ACHN (cell line): ENCODE measurements around the gene TRRAP.

ENCODE experiments used
- DNase-seq: peaks from one replicate; pipeline ENCODE4 v3.0.0-alpha.2; 2015
- in situ Hi-C: cut with HindIII; loops from 2 replicates; pipeline ENCODE4 v1.10.0; 2017; ENCODE audit warnings: low sequenced_read_pairs, low pct_ligation_motif_present, low pct_unique_long_range_greater_than_20kb

TRRAP gene

DNA sequence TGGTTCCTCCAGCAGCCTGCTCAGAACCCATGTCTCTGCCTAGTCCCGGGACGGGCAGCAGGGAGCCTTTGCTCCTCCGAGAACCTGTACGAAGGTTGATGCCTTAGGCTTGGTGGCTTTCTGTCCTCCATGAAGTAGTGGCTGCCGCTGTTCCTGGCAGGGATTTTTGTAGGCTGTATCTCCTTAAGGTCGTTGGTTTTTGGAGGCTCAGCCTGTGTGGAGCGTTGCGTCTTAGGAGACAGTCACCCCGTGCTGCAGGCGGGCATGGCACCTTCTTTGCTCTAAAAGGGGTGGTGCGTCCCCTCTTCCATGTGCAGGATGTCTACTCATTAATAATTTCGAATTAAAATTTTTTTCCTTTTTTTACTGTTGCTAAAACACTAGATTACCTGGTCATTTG, 92.5 kb downstream of the TRRAP start:
- DNase-seq: no peak
- in situ Hi-C loops: no loop called here

DNA sequence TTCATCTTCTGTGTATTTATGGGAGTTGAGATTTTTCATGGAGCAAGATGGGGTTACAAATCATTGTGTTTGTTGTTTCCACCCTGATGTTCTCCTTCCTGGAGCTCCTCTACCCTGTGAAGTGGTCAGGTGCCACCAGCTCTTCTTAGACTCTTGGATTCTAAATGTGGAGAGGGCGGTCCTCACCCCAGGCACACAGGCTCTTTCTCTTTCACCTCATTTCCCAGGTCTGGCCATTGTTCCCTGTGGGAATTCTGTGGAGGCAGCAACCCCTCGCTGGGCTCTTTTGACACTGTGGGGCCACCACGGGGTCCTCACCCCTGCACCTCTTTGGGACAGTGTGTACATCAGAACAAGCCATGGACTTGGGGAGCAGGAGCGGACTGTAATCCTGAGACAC, 95.9 kb downstream of the TRRAP start:
- no peak for DNase-seq
- in situ Hi-C loops: no loop called here

DNA sequence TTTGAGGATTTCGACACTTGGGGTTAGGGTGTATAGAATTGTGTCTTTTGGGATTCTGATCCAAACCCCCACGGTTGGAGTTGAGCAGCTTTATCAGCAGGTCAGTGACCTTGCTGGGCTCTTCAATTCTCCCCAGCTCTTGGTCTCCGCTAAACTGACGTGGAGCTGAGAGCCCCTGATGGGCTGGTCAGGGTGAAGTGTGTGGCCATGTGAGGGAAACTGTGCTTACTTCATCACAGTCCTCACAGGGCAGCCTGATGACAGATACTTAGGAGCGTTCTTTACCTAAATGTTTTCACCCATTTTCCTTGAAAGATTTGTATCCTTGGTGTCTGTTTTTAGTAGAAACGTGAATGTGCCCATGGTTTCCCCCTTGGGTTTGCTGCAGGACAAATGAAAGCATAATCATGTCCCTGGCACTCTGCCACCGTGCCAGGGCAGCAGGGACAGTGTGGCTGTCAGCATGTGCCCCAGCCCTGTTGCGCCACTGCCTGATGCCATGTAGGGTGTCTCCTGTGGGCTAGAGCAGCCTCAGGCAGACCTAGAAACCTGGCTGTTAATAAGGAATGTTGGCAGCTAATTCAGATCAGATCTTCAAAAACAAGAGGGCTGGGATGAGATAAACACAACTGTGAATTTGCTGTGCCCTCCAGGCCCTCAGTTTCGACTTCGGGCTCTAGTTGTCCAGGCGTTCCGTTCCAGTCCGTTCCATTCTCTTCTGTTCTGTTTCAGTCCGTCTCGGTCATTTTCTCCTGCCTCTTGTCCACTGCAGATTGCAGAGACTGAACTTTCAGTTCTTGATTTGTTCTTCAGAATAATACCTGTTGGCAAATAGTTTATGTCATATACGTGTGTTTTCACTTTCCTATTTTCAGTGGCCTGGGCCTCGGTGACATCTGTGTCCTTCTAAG, 96.8 kb downstream of the TRRAP start:
- in situ Hi-C loops: no loop called here
- DNase-seq: no peak

DNA sequence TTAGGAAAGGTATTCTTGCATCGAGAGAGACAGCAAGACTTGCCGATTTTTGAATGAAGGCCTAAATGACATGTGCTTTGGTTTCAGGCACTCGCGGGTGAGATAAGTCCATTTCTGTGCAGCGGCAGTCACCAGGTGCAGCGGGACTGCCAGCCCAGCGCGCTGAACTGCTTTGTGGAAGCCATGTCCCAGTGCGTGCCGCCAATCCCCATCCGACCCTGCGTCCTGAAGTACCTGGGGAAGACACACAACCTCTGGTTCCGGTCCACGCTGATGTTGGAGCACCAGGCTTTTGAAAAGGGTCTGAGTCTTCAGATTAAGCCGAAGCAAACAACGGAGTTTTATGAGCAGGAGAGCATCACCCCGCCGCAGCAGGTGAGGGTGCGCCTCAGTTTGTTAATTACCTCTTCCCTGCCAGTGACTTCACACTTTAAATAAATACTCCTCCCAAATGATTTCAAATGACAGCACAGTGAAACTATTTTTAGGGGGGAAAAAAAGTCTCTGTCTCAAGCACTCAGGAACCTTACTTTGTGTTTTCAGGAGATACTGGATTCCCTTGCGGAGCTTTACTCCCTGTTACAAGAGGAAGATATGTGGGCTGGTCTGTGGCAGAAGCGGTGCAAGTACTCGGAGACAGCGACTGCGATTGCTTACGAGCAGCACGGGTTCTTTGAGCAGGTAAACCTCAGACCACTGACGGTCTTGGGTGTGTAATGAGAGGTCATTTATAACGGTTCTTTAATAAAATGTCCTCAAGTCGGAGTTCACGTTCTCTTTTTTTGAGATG, 98.3 kb downstream of the TRRAP start:
- in situ Hi-C loops: no loop called here

DNA sequence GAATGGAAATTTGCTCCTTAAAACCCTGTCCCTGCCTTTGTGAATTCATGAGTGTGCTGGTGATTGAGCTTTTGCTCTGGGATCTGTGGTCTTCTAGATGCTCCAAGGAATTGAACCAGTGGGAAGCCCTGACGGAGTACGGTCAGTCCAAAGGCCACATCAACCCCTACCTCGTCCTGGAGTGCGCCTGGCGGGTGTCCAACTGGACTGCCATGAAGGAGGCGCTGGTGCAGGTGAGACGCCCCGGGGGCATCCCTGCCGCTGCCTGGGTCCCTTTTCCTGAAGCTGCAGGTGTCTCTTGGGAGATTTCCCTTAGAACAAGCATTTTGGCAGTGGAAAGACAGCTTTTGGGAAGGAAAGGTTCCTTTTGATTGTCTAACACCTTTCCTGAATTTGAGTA, 100.3 kb downstream of the TRRAP start:
- DNase-seq: no peak
- in situ Hi-C loops: no loop called here

More for the DNA sequence above, 98.3 kb downstream of the TRRAP start:
- DNase-seq: no peak

DNA sequence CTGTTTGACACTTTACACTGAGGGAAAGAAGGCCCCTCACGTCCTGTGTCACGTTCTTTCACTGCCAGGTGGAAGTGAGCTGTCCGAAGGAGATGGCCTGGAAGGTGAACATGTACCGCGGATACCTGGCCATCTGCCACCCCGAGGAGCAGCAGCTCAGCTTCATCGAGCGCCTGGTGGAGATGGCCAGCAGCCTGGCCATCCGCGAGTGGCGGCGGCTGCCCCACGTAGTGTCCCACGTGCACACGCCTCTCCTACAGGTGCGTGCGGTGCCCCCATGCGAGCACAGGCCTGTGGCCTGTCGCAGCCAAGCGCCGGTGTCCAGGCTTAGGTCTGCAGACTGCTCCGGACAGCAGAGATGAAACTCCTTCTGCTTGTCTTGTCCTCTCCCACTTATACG, 103.4 kb downstream of the TRRAP start:
- no peak for DNase-seq
- in situ Hi-C loops: no loop called here

DNA sequence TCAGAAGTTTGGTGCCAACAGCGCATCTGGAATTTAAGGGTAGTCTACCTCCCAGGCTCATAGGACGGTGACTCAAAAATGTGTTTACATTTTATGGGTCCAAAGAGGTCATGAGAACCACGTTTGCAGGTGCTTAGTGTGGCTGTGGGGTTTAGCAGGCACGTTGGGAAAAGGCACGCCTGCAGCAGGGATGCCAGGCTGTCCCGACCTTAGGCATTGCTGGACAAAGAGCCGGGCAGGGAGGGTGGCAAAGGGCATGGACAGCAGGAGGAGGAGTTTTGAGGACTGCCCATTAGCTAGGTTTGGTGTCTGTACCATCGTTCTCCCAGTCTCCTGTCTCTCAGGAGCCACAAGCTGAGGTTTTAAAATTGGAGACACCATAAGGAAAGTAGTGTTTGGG, 104.4 kb downstream of the TRRAP start:
- DNase-seq: no peak
- in situ Hi-C loops: no loop called here

DNA sequence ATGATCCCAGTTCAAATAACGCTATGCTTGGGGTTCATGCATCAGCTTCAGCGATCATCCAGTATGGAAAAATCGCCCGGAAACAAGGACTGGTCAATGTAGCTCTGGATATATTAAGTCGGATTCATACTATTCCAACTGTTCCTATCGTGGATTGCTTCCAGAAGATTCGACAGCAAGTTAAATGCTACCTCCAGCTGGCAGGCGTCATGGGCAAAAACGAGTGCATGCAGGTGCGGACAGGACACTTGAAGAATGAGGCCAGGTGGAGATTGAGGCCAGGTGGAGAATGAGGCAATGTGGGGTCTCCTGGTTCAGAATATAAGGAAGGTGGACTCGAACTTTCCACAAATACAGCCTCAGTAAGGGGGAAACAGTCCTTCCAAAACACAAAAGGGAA, 105.8 kb downstream of the TRRAP start:
- no peak for DNase-seq
- in situ Hi-C loops: no loop called here

DNA sequence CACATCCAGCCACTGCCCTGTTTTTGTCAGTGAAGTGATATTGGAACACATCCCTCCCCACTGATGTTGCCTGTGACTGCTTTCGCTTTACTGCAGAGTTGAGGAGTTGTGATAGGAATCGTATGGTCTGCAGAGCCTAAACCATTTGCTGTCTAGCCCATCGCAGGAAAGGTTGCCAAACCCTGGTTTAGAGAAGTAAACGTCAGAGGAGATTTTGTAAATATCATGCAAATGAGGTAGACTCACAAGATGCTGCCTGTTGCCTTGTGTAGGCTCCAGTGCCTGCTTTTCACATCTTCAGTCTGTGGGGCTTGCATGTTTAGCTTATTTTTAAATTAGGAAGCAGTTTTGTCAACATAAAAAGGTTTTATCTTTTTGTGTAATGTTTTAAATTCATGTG, 107.1 kb downstream of the TRRAP start:
- in situ Hi-C loops: no loop called here
- DNase-seq: no peak

DNA sequence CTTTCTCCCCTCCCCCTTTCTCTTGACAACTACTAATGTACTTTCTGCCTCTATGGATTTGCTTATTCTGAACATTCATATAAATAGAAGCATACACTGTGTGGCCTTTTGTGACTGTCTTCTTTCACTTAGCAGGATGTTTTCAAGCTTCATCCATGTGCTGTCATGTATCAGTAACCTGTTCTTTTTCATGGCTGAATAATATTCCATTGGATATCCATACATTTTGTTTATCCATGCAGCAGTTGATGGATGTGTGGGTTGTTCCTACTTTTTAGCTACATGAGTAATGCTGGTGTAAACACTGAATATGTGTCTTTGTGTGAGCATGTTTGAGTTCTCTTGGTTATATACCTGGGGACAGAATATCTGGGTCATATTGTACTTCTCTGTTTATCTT, 107.6 kb downstream of the TRRAP start:
- in situ Hi-C loops: no loop called here
- DNase-seq: no peak

DNA sequence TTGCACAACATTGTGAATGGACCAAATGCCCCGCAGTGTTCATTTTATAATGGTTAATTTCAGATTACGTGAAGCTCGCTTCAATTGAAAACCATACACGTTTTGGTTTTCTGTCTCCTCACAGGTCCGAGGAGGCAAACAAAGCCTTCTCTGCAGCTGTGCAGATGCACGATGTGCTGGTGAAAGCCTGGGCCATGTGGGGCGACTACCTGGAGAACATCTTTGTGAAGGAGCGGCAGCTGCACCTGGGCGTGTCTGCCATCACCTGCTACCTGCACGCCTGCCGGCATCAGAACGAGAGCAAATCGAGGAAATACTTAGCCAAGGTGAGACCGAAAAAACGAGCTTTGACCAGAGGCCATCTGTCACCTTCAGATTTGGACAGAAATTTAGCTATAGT, 110.3 kb downstream of the TRRAP start:
- in situ Hi-C loops: no loop called here
- no peak for DNase-seq

DNA sequence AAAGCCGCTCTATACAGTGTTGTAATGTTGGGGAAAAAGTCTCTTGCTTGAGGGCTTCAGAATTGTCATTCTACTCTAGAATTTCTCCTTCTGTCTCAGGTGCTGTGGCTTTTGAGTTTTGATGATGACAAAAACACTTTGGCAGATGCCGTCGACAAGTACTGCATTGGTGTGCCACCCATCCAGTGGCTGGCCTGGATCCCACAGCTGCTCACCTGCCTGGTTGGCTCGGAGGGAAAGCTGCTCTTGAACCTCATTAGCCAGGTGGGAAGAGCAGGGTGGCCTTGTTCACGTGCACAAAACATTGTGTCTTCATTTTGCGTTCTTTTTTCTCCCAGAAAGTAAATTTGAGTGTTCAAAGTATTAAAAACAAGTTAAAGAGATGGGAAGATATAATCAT, 112.0 kb downstream of the TRRAP start:
- in situ Hi-C loops: no loop called here
- no peak for DNase-seq

DNA sequence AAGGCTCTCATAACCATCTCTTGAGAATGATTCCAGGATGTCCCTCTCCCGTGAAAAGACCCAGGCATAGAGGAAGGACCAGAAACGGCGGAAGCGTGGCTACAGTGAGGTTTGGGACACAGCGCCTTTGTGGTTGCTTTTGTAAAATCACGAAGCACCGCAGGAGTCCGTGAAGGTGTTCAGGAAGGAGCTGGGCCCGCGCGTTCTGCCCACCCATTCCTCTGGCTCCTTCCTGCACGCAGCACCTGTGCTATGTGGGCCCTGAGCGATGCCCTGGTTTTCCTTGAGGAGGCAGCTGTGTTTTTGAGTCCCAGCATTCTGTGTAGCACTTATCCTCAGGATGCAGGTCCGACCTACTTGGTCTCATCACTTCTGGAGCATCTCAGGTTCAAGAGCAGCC, 112.8 kb downstream of the TRRAP start:
- in situ Hi-C loops: no loop called here

DNA sequence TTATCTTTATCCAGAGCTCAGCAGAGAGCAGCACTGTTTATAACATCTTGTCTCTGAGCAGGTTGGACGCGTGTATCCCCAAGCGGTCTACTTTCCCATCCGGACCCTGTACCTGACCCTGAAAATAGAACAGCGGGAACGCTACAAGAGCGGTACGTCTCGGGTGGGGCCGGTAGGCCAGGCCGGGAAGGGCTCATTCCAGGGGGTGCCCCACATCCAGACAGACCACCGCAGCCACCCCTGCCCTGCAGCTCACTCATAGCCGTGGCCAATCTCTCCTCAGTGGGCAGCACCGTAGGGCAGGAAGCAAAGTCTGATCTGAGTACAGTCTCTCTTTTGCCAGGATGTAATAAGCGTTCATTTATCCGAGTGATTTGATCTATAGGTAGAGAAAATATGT, 113.7 kb downstream of the TRRAP start:
- DNase-seq: no peak
- in situ Hi-C loops: no loop called here

More for the DNA sequence above, 112.8 kb downstream of the TRRAP start:
- no peak for DNase-seq

DNA sequence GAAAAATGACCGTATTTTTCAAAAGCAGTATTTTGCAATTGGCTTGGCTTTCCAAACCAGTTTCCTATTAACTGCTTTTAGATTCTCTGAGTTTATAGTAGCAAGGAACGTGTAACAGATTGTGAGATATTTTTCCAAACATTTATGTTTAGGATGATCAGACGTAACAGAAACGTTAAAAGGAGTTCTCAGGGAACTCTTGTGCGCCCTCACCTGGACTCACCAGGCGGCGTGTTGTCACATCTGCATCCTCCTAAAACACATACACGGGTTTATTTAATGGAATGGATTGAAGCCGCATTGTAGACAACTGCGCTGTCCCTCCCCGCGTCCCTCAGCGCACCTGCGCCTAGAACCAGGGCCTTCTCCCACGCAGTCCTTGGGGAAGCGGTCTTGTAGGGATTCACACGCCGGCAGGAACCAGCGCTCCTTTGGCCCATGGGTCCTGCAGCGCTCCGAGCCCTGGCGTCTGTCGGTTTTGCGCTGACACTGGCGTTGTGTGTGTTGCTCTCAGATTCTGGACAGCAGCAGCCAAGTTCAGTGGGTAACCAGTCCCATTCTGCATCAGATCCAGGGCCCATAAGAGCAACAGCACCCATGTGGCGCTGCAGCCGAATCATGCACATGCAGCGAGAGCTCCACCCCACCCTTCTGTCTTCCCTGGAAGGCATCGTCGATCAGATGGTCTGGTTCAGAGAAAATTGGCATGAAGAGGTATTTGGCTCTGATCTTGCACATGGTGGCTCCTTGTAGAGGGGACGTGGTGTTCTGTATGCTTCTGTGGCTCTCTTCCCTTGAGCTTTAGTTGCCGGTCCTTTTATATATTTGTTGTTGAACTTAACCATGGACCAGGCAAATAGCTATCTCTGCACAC, 114.9 kb downstream of the TRRAP start:
- in situ Hi-C loops: no loop called here
- no peak for DNase-seq

DNA sequence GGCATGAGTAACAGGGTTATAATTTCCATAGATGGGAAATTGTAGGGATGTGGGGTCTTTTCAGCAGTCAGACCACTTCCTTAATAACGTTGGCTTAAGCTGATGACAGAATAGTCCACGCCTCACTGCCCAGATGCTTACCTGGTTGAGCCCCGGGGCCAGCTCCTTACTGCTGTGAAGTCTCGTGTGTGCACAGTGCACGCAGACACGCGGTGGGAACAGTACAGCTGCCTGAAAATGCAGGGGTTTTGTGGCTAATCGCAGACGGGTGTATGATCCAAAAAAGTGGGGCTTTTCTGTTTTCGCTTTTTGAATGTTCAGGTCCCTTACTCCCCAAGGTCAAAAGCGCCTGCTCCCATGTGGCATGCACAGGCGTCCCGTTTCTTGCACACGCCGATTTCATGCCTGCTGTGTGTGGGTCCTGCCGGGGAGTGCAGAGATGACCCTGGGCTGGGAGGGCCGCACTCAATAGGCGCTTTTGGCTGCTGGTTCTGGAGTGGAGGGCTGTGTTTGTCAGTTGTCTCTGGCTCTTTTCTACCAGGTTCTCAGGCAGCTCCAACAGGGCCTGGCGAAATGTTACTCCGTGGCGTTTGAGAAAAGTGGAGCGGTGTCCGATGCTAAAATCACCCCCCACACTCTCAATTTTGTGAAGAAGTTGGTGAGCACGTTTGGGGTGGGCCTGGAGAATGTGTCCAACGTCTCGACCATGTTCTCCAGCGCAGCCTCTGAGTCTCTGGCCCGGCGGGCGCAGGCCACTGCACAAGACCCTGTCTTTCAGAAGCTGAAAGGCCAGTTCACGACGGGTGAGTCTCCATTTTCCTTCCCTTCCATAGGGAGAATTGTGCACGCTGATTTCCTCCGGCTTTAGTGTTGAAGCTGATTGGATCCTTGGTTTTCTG, 116.0 kb downstream of the TRRAP start:
- in situ Hi-C loops: no loop called here
- DNase-seq: no peak

DNA sequence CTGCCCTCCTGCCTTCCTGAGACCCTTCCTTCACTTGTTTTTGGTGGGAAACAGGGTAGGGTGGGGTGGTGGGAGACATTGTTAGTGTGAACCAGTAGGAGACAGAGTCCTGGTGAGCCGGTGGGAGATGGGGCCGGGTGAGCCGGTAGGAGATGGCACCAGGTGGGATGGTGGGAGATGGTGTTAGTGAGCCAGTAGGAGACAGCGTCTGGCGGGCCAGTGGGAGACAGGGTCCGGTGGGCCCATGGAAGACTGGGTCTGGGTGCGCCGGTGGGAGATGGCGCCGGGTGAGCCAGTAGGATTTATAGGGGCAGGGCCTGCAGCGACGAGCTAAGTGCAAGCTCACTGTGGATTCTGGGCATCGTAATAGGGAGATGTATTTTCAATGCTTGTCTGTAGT, 116.8 kb downstream of the TRRAP start:
- in situ Hi-C loops: no loop called here
- DNase-seq: no peak

DNA sequence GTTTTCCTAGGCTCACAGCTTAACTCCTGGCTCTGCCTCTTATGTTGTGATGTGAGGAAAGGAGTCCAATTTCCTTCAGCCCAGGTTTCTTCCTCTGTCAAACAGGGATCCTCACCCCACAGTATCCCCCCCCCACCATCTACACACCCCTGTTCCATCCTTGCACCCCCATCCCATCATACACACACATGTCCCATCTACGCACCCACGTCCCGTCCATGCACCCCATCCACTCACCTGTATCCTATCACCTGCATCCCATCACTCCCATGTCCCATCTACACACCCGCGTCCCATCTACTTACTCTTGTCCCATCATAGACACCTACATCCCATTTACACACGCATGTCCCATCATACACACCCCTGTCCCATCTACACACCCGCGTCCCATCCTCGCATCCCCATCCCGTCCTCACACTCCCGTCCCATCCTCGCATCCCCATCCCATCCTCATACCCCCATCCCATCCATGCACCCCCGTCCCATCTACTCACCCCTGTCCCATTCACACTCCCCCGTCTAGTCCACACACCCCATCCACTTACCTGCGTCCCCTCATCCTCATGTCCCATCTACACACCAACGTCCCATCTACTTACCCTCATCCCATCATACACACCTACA, 117.3 kb downstream of the TRRAP start:
- in situ Hi-C loops: no loop called here
- DNase-seq: no peak
